Endometrium (tissue), 2 donors: ENCODE measurements around the gene CCL21.
"Not testable (repeated sequence)": the region's sequence is repeated elsewhere in the genome, so short reads cannot be mapped to it uniquely, and the experiment has no call there.

Source experiments
- FAIRE-seq: peaks from 2 replicates; lab custom pipeline; 2012; peaks lifted over from hg19 to GRCh38; lab: Jason Lieb, UNC
- donor health status: control.
- donor health status: control.

Gene CCL21

GRCh38 chr9:34710023-34710422 is at the start of gene CCL21:
Gene CCL21 (minus strand): TSS chr9:34710136. CDS start chr9:34710066, 70 bp downstream.
- FAIRE-seq, result no peak

- FAIRE-seq, result no peak
Observed at GRCh38 chr9:34759432-34760134, 49.6 kb upstream of the CCL21 start.

GRCh38 chr9:34750320-34750719 is 40.4 kb upstream of the CCL21 start:
- not testable (repeated sequence) for FAIRE-seq

- FAIRE-seq, result no peak
Observed at GRCh38 chr9:34746526-34746925, 36.6 kb upstream of the CCL21 start.

GRCh38 chr9:34744295-34745221 is 34.6 kb upstream of the CCL21 start:
- FAIRE-seq, result no peak

- FAIRE-seq, result no peak
Observed at GRCh38 chr9:34742710-34743109, 32.8 kb upstream of the CCL21 start.

- no peak for FAIRE-seq
Observed at GRCh38 chr9:34741628-34742027, 31.7 kb upstream of the CCL21 start.

- FAIRE-seq, result not testable (repeated sequence)
Observed at GRCh38 chr9:34740176-34740575, 30.2 kb upstream of the CCL21 start.

- no peak for FAIRE-seq
Observed at GRCh38 chr9:34737677-34738260, 27.8 kb upstream of the CCL21 start.

- FAIRE-seq, result no peak
Observed at GRCh38 chr9:34734720-34735119, 24.8 kb upstream of the CCL21 start.

- no peak for FAIRE-seq
Observed at GRCh38 chr9:34732886-34733285, 22.9 kb upstream of the CCL21 start.

GRCh38 chr9:34732478-34732877 is 22.5 kb upstream of the CCL21 start:
- FAIRE-seq, result no peak

- FAIRE-seq, result no peak
Observed at GRCh38 chr9:34723141-34723540, 13.2 kb upstream of the CCL21 start.

- not testable (repeated sequence) for FAIRE-seq
Observed at GRCh38 chr9:34719769-34720025, 9.8 kb upstream of the CCL21 start.

GRCh38 chr9:34719021-34719768 is 9.3 kb upstream of the CCL21 start:
- no peak for FAIRE-seq

GRCh38 chr9:34717996-34718614 is 8.2 kb upstream of the CCL21 start:
- no peak for FAIRE-seq

- no peak for FAIRE-seq
Observed at GRCh38 chr9:34716711-34717110, 6.8 kb upstream of the CCL21 start.

- no peak for FAIRE-seq
Observed at GRCh38 chr9:34715639-34716215, 5.8 kb upstream of the CCL21 start.

- no peak for FAIRE-seq
Observed at GRCh38 chr9:34714007-34714406, 4.1 kb upstream of the CCL21 start.

- FAIRE-seq, result no peak
Observed at GRCh38 chr9:34712140-34712539, 2.2 kb upstream of the CCL21 start.

- FAIRE-seq, result no peak
Observed at GRCh38 chr9:34709196-34709978, 549 bp downstream of the CCL21 start.
